Right cardiac atrium (tissue), 5 donors: ENCODE results near the gene PPAT. TPM values are rescaled to one million over a fixed set of nuclear protein-coding genes. Genes with fewer than 3 reads are reported as not detected.

Source experiments
- ATAC-seq, 2 donors: fragments of 200-7000 bp; cut with Tn5 transposase; one replicate each; pipeline versions ENCODE4 v1.8.0 to v1.9.1; 2020; ENCODE audit warnings: moderate library complexity in 2 of 2, mild to moderate bottlenecking in 1 of 2
- DNase-seq, 3 donors: peaks; one replicate each; pipeline ENCODE4 v3.0.0-alpha.2; 2020
- H3K27ac ChIP-seq: one replicate; pipeline ENCODE4 v1.5.1; 2013; ENCODE audit warnings: mild to moderate bottlenecking, low read length, control low read depth, moderate library complexity
- H3K27me3 ChIP-seq: one replicate; pipeline ENCODE4 v1.6.1; 2013; ENCODE audit not compliant: control insufficient read depth, insufficient read depth
- H3K4me1 ChIP-seq: one replicate; pipeline ENCODE4 v1.6.1; 2013; ENCODE audit warnings: low read length; ENCODE audit not compliant: control insufficient read depth, insufficient read depth
- H3K4me3 ChIP-seq: one replicate; pipeline ENCODE4 v1.5.1; 2013; ENCODE audit warnings: low read length, control low read depth
- H3K9me3 ChIP-seq: one replicate; pipeline ENCODE4 v1.6.1; 2013; ENCODE audit warnings: low read length; ENCODE audit not compliant: control insufficient read depth
- WGBS: extraction: QIAGEN DNeasy Blood & Tissue Kit; methylation state at CpG from one replicate; pipeline ENCODE4 v1.1.7; 2013; 5-methylcytosine and 5-hydroxymethylcytosine counted together
- intact Hi-C, 4 donors: fragments of 100-400 bp; cut with DNase I; formaldehyde crosslinking; loops; one replicate each; pipeline versions ENCODE4 v1.11.0 to v1.14.0; 2022 to 2023
- polyA plus RNA-seq: library from polyadenylated mRNA; stranded (reverse); fragments of 200-250 nt; gene quantifications from one replicate; pipeline ENCODE4 v1.2.3, GENCODE V29; 2013
- total RNA-seq, 4 donors: library from RNA; stranded (reverse); fragmentation: NEBNext Ultra II Directional; extraction: Animal tissue kit (Norgen Biotek cat#: 25700); gene quantifications; one replicate each; pipeline ENCODE4 v1.2.1, GENCODE V29; 2021
- donor health status: healthy with polysubstance abuse.
- donor health status: DM: no; HTN: yes; CAD: no.
- donor health status: DM: no; HTN: no; CAD: no.
- donor health status: DM: no; HTN: yes; CAD: no; lungs with severe emphysema.
- donor health status: DM: yes; HTN: yes; CAD: no.

PPAT gene
- total and polyA plus RNA-seq, 5 donors = 1.2 to 4.8 (median 4.2) TPM

DNA sequence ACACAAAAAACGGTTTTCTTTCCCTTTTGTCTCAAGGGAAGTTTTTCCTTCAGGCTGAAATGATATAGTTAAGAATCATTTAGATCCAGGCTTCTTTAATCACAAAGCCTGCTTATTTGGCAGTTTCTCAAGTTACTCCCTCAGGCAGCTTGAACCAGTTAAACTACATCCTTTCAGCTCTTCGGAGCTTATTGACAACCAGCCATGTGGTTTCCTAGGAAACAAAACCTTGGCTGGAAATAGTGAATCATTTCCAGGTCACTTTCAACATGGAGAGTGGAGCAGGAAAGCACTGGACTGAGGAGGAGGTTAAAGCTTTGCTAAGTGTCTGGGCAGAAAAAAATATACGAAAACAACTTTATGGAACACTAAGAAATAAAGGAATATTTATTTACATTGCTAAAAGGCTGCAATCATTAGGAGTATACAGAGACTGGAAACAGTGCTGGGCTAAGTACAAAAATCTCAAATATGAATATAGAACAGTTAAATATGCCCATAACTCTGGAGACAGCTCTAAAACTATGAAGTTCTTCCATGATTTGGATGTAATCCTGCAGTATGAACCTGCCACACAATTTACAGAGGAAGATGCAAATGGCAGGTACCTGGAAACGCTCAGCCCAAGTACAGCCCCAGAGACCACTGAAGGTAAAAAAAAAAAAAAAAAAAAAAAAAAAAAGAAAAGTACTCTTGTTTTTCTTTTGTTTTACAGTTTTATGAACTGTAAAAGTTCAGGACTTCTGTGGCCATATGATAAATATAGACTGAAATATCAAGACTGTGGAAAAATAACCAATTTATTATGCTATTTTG lies 25.0 kb downstream of the PPAT start:
- peak; percentile 96 to 98 for ATAC-seq

DNA sequence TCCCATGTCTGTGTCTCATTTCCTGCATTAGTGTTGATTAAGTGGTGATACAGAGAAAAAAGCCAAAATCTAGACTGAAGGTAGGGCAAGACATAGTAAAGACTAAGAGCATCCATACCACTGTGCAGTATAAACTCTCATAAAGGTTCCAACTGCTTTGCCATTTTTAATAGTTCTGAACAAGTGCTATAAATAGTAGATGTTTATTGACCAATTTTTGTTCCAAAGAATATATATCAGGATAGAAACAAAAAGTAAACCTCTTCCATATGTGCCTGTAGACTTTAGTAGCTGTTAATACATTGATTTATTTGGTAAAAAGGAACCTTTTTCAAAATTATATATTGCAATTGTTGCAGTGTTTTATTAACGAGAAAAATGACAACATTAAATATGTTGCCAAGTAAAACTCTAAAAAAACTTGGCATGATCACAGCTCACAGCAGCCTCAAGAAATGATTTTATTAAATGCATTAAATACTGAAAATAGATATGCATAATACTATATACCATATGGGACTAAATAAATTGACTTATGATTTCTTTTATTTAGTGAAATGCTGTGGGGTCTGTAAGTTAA lies 25.8 kb downstream of the PPAT start:
- ATAC-seq (no peak), DNase-seq (no peak)
- Histone ChIP-seq H3K27me3 (no peaks in the 10 kb centered on the region), H3K4me1 (no peaks in the 10 kb centered on the region), H3K27ac (no peak overlapping the region), H3K9me3 (no peaks in the 10 kb centered on the region), H3K4me3 (no peak overlapping the region)
- 23% methylated on average over 1 of the region's 1 CpG for WGBS
- intact Hi-C loops = no loop called here

More for the DNA sequence above, 25.0 kb downstream of the PPAT start:
- Histone ChIP-seq H3K27me3 (no peaks in the 10 kb centered on the region), H3K4me3 (peak overlapping the region; percentile 51), H3K9me3 (no peaks in the 10 kb centered on the region), H3K27ac (no peak overlapping the region), H3K4me1 (no peaks in the 10 kb centered on the region)
- WGBS = 29% methylated on average over 4 of the region's 4 CpGs
- intact Hi-C loops = no loop called here
- DNase-seq = no peak

DNA sequence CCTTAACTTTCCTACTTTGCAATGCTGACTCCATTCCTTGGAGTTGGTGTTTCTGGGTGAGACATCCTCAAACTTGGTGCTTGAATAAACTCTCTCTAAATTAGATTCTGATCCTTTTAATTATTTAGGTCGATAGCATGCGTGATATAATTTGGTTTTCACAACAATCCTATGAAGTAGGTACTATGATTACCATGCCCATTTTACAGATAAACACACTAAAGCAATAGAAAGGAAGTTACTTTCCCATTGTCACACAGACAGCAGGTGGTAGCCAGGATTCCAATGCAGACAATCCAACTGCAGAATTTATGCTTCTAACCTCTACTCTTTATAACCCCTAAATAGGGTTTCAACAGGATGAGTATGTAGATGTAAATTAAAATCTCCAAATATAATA lies 26.4 kb downstream of the PPAT start:
- no peaks in the 10 kb centered on the region for H3K27me3 ChIP-seq
- ATAC-seq = no peak
- H3K27ac ChIP-seq = no peak overlapping the region
- DNase-seq = no peak
- intact Hi-C loops = no loop called here
- 92% methylated on average over 2 of the region's 2 CpGs for WGBS
- no peaks in the 10 kb centered on the region for H3K4me1 ChIP-seq
- no peaks in the 10 kb centered on the region for H3K9me3 ChIP-seq
- H3K4me3 ChIP-seq = no peak overlapping the region

DNA sequence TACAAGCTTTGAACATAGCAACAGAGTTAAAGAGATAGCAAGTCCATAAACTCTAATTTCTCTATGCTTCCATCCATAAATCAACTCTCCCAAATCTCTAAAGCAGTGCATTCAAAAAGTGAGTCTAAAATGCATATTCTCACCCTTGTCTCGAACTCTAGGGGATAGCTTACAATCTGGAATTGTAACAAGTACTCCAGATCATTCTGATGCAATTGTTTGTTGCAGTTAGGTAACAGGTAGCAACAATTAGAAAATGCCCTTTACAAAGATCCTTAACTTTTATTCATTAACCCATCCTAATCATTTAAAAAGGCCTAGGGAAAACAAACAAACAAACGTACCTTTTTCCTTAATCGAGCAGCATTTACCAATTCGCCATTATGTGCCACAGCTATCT lies 29.3 kb downstream of the PPAT start:
- Histone ChIP-seq H3K9me3 (no peaks in the 10 kb centered on the region), H3K4me3 (no peak overlapping the region), H3K27me3 (no peaks in the 10 kb centered on the region), H3K27ac (no peak overlapping the region), H3K4me1 (no peaks in the 10 kb centered on the region)
- no peak for DNase-seq
- 94% methylated on average over 4 of the region's 4 CpGs for WGBS
- no peak for ATAC-seq
- intact Hi-C loops = no loop called here

DNA sequence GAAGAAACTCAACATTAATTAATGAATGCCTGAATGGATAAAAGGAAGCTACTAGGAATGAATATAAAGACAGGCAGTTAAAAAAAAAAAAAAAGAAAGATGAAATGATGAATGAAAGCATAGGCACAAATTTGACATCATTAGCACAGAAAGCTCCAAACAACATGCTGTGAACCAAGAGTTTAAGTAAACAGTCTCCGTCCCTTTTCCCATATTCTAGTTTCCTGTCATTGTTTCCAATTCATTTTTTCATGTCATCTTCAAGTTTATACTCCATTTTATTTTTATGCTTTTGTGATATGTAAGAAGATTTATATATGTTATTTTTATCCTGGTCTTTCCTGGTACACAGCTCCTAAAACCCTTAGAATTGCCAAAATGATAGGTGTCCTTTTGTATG lies 30.4 kb downstream of the PPAT start:
- intact Hi-C loops = no loop called here
- Histone ChIP-seq H3K27ac (no peak overlapping the region), H3K27me3 (no peaks in the 10 kb centered on the region), H3K4me1 (no peaks in the 10 kb centered on the region), H3K4me3 (no peak overlapping the region), H3K9me3 (no peaks in the 10 kb centered on the region)
- WGBS = 81% methylated on average over 1 of the region's 1 CpG
- no peak for DNase-seq
- no peak for ATAC-seq

DNA sequence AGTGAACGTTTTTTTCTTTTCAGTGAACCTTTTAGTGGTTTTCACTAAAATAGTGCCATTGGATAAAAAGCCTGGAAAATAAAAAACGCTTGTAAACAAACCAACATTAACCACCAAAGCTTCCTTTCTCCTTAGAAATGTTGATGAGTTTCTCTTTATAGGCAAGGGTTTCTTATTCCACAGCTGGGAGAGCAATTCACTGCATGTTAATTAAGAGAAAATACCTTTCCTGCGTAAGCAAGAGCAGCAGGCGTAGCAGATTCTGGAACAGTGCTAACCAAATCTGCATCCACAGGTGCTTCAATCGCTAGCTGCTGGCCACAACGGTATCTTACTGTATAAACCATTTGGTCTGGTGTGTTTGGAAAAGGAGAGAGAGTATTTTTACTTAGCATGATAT lies 34.9 kb downstream of the PPAT start:
- intact Hi-C loops = no loop called here
- WGBS = 85% methylated on average over 6 of the region's 6 CpGs
- Histone ChIP-seq H3K27ac (no peak overlapping the region), H3K9me3 (no peaks in the 10 kb centered on the region), H3K27me3 (no peaks in the 10 kb centered on the region), H3K4me1 (no peaks in the 10 kb centered on the region), H3K4me3 (no peak overlapping the region)
- no peak for DNase-seq
- no peak for ATAC-seq

DNA sequence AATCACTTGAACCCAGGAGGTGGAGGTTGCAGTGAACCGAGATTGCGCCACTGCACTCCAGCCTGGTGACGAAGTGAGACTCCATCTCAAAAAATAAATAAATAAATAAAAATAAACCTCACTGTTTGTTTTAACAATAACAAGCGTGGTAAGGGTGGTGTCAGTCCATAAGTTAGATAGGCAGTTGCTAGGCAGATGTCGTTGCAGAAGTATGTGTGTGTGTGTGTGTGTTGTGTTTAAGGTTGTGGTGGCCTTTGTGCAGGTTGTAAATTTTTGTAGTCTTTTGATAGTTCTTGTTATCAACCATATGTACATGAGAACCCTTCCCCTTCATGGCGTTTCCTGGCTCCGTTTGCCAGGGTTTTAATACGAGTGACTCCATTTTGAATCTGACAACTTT lies 44.1 kb downstream of the PPAT start:
- no peak for ATAC-seq
- Histone ChIP-seq H3K9me3 (no peaks in the 10 kb centered on the region), H3K4me3 (no peak overlapping the region), H3K27me3 (no peaks in the 10 kb centered on the region), H3K4me1 (peaks cover 2% of the 10 kb centered on the region), H3K27ac (no peak overlapping the region)
- intact Hi-C loops = no loop called here
- no peak for DNase-seq
- 96% methylated on average over 8 of the region's 8 CpGs for WGBS

DNA sequence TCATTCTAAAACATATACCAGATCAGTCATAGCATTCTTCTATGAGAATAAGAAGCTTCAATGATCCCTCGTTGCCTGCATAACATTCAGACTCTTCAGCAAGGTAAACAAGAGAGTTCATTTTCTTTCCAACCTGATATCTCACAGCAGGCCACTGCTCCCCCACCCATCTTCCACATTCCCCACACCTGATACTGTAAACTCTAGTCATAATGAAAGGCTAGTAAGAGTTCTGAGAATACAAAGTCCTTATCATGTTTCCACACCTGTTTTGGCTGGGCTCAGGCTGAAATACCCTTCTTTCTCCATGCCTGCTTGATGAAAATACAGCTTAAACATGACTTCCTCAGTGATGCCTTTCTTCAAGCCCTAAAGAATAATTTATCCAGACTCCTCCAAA lies 45.9 kb downstream of the PPAT start:
- H3K4me3 ChIP-seq = no peak overlapping the region
- DNase-seq = no peak
- intact Hi-C loops = no loop called here
- WGBS = 49% methylated on average over 1 of the region's 1 CpG
- no peaks in the 10 kb centered on the region for H3K27me3 ChIP-seq
- H3K9me3 ChIP-seq = no peaks in the 10 kb centered on the region
- no peak overlapping the region for H3K27ac ChIP-seq
- no peak for ATAC-seq
- H3K4me1 ChIP-seq = peaks cover 2% of the 10 kb centered on the region

DNA sequence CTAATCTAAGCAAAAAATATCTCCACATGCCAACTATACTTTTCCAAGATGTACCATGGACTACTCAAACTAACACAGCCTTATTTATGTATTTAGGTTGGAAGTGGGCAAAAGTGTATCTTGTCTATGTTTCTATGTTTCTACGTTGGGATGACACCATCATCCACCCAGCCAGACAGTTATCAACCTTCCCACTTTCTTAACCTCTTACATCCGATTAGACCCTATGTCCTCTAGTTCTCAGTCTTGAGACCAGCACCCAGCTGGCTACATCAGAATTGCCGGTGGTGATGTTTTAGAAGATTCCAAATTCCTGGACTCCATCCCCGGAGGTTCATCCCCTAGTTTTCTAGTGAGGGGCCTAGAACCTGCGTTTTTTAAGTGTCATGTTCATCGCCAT lies 47.1 kb downstream of the PPAT start:
- no peak overlapping the region for H3K27ac ChIP-seq
- no peaks in the 10 kb centered on the region for H3K27me3 ChIP-seq
- peak overlapping the region; percentile 93 for H3K4me3 ChIP-seq
- DNase-seq (no peak), ATAC-seq (no peak)
- 21% methylated on average over 6 of the region's 6 CpGs for WGBS
- peaks cover 2% of the 10 kb centered on the region for H3K4me1 ChIP-seq
- no peaks in the 10 kb centered on the region for H3K9me3 ChIP-seq
- intact Hi-C loops = no loop called here

DNA sequence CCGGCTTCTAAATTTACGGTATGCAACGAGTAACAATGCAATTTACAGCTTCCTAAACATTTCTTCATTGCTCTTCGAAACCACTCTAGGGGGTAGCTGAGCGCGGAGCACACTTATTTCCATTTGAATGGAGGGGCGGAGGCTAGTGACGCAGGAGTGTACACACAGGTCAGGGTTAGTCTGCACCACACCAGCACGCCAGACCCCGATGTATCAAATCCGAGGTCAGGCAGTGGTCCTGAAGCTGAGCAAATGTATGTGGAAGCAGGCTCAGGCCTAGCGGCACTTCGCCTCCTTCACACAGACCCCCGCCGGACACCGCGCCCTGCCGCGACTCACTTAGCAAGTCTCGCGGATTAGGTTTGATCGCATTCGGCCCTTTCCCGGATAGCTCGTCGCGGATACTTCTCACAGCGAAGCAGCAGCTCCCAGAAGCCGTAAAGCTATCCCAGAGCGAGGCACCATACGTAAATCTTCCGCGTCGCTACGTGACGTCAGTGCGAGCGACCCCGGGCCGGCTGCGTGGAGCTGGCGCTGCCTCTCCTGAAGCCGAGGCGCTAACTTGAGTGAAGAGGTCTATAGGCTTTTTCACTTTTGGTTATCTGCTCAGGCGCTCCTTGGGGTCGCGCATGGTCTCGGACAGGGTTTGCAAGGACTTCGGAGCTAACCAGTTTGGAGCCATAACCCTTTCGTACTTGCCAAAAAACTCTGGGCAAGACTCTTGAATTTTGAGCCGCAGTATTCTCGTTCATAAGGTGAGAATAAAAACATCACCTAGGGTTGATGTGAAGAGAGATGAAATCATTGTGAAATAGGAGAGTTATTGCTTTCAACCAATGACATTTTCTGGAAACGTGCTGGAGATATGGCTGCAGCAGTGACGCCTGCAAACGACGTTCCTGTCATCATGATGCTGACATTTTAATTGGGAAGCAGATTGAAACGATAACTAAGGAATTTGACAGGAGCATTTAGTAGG lies 48.1 kb downstream of the PPAT start, which contains the start of gene AASDH:
Gene AASDH (minus strand): TSS at position 469 of the 979 bp plus-strand sequence. CDS start 3,192 bp downstream, outside the sequence.
- Histone ChIP-seq H3K9me3 (no peaks in the 10 kb centered on the region), H3K27ac (peak within 1 kb of the TSS; percentile 91), H3K4me3 (peak within 1 kb of the TSS; percentile 93), H3K27me3 (no peaks in the 10 kb centered on the region), H3K4me1 (peaks cover 2% of the 10 kb centered on the region)
- intact Hi-C loops = no loop called here
- WGBS = under 1% methylated on average over 57 of the region's 57 CpGs
- ATAC-seq (peak; percentile 98), DNase-seq (peak; percentile 92 to 97 (median 97))

DNA sequence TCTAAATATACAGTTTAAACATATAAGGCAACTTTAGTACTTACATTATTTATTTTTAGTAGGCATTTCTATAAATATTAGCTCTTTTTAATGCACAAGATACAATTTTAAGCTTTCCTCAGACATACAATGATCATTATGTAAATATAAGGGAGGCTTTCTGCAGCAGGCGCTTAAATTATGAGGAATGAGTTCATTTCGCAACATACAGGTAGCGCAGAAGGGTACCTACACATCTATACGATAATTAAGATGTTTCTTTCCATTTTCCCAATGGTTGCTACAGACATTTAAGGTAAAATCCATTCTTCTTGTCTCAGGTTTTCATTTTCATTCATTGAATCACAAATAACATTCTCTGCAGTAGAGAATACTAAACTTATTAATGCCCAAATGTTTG lies 49.3 kb downstream of the PPAT start:
- Histone ChIP-seq H3K4me3 (peak overlapping the region; percentile 93), H3K27ac (no peak overlapping the region), H3K4me1 (peaks cover 2% of the 10 kb centered on the region), H3K27me3 (no peaks in the 10 kb centered on the region), H3K9me3 (no peaks in the 10 kb centered on the region)
- intact Hi-C loops = no loop called here
- ATAC-seq (no peak), DNase-seq (no peak)
- 95% methylated on average over 4 of the region's 4 CpGs for WGBS
